ENCODE data around the gene IER3. TPM values are rescaled to one million over a fixed set of nuclear protein-coding genes. Genes with fewer than 3 reads are reported as not detected.

Gene IER3
- total and polyA plus RNA-seq, 9 of the 15 experiments (the other 6 are each of a cell fraction or from before 2014, with no cell fraction given): 1.5 to 30.0 (median 11.5) TPM

GRCh38 chr6:30717129-30717844, 27.1 kb downstream of the IER3 start, which contains the start of gene MDC1 (continued):
- TF ChIP-seq, protein P1, sequence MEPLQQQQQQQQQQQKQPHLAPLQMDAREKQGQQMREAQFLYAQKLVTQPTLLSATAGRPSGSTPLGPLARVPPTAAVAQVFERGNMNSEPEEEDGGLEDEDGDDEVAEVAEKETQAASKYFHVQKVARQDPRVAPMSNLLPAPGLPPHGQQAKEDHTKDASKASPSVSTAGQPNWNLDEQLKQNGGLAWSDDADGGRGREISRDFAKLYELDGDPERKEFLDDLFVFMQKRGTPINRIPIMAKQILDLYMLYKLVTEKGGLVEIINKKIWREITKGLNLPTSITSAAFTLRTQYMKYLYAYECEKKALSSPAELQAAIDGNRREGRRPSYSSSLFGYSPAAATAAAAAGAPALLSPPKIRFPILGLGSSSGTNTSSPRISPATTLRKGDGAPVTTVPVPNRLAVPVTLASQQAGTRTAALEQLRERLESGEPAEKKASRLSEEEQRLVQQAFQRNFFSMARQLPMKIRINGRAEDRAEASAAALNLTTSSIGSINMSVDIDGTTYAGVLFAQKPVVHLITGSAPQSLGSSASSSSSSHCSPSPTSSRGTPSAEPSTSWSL (CRISPR knock-in tag; IDR thresholded peaks at IDR 0.05; ENCODE audit: borderline replicate concordance): no peak
- TF ChIP-seq ASH1L (IDR thresholded peaks at IDR 0.05; ENCODE audit: borderline replicate concordance, low read depth, partially characterized antibody) (peak; percentile 87), TEAD1 (CRISPR knock-in tag; IDR thresholded peaks at IDR 0.05) (peak; percentile 69 to 95; a peak in 3 of 4 replicates), POLR2H (tag; IDR thresholded peaks at IDR 0.05; ENCODE audit: low read depth) (no peak), RHOXF2B (CRISPR knock-in tag; conservative IDR thresholded peaks at IDR 0.05) (no peak; the same call in 1 of the 2 replicates), CBFB (CRISPR knock-in tag; IDR thresholded peaks at IDR 0.05) (peak; percentile 97), ZNF134 (CRISPR knock-in tag; conservative IDR thresholded peaks at IDR 0.05) (no peak), ZNF609 (CRISPR knock-in tag; IDR thresholded peaks at IDR 0.05; ENCODE audit: borderline replicate concordance) (peak; percentile 94), ZNF436 (CRISPR knock-in tag; IDR thresholded peaks at IDR 0.05) (peak; percentile 74; the same call in 1 of the 2 replicates), HNRNPLL (IDR thresholded peaks at IDR 0.05; ENCODE audit: low read depth, low read length, poor library complexity, severe bottlenecking) (peak; percentile 75), PTRF (tag; IDR thresholded peaks at IDR 0.05) (no peak), SREBF1 (IDR thresholded peaks at IDR 0.05; ENCODE audit: borderline replicate concordance, low read depth, low read length) (0 out of 2 replicates have a peak, but pooled peaks have one; percentile 41), CCAR2 (IDR thresholded peaks at IDR 0.05; ENCODE audit: low read depth, low read length) (no peak), SIRT6 (IDR thresholded peaks at IDR 0.05; ENCODE audit: low read depth, low read length) (no peak), ILF3 (IDR thresholded peaks at IDR 0.05; ENCODE audit: borderline replicate concordance) (no peak)
- TF ChIP-seq, protein P2, sequence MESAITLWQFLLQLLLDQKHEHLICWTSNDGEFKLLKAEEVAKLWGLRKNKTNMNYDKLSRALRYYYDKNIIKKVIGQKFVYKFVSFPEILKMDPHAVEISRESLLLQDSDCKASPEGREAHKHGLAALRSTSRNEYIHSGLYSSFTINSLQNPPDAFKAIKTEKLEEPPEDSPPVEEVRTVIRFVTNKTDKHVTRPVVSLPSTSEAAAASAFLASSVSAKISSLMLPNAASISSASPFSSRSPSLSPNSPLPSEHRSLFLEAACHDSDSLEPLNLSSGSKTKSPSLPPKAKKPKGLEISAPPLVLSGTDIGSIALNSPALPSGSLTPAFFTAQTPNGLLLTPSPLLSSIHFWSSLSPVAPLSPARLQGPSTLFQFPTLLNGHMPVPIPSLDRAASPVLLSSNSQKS (CRISPR knock-in tag; IDR thresholded peaks at IDR 0.05): no peak
- TF ChIP-seq, protein P3, sequence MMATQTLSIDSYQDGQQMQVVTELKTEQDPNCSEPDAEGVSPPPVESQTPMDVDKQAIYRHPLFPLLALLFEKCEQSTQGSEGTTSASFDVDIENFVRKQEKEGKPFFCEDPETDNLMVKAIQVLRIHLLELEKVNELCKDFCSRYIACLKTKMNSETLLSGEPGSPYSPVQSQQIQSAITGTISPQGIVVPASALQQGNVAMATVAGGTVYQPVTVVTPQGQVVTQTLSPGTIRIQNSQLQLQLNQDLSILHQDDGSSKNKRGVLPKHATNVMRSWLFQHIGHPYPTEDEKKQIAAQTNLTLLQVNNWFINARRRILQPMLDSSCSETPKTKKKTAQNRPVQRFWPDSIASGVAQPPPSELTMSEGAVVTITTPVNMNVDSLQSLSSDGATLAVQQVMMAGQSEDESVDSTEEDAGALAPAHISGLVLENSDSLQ (IDR thresholded peaks at IDR 0.05): peak; percentile 100
